Medulla oblongata (tissue), 1 donor: Measurements from ENCODE around the gene HID1.
"Not testable (repeated sequence)": the region's sequence is repeated elsewhere in the genome, so short reads cannot be mapped to it uniquely, and the experiment has no call there.

Experiments
- DNase-seq: peaks from one replicate; pipeline ENCODE4 v3.0.0-alpha.2; 2015; ENCODE audit errors: extremely low spot score

The HID1 gene

DNA sequence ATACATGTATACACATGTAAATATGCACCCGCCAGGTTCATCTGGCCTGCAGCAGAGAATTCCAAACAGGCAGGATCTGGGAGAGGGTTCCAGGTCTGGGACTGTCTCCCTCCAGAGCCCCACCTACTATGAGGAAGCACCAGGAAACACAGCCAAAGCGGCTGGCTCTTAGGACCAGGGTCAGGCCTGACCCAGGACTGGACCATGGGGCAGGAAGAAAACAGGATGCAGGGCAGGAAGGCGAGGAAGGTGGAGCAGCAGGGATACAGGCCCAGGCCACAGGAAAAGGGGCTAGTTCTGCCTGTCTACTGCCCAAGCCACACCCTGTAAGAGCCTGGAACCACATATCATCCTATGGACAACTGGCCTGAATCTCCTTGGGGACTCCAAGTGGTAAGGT, 2.2 kb downstream of the HID1 start:
- DNase-seq = no peak

- not testable (repeated sequence) for DNase-seq
These were observed 3.1 kb downstream of the HID1 start for GRCh38 chr17:74969501-74969900.

DNA sequence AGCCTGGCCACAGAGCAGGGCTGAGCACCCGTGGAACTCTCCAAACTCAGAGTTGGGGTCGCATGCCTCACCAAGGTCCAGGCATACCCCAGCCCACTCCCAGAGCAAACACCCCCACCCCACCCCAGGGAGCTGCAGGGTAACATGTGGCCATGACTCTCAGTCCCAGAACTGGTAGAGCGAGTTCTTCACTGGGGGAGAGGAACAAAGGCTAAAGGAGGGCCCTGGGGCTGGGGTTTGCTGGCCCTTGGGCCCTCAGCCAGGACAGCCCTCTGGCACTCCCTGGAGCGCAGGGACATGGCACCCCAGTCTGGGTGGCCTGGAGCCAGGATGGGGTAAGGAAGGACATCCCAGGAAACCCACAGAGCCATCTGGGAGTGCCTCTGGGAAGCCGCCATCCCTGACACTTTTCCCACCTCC, 4.2 kb downstream of the HID1 start:
- no peak for DNase-seq

- no peak for DNase-seq
These were observed 7.5 kb downstream of the HID1 start for GRCh38 chr17:74964988-74965622.

DNA sequence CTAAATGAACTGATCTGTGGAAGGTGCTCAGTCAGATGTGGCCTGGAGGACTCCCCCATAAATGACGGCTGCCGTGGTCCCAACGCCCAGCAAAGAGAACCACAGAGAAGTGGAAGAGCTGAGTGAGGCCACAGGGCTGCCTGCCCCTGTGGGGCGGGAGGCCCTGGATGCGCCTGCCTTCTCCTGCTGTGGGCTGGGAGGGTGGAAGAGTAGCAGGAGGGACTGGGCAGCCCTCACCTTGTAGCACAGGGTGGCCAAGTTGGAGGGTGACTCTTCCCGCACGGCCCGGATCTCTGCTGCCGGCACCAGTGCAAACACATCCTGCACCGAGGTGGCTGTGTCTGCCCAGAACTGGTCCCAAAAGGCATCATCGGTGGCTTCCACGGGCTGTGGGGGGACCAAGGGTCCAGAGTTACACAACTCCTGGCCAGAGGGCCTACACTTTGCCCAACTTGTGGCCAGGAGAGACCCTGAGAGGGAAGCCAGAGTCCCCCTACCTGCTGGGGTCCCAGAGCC, 8.3 kb downstream of the HID1 start:
- no peak for DNase-seq

DNA sequence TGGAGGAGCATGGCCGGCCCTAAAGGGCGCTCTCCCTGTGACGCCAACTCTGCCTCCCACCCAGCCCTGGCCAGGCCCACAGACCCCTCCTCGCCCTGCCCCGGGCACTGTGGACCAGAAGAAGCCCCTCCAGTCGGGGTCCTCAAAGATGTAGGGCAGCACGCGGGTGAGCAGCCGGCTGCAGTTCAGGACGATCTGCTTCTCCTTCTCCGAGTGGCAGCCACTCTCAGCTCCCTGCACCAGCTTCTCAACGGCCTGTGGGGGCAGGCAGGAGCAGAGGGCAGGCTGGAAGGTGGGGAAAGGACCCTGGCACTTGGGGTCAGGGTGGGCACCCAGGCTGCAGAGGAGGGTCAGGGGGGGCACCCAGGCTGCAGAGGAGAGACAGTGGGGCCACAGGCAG, 8.9 kb downstream of the HID1 start:
- no peak for DNase-seq

DNA sequence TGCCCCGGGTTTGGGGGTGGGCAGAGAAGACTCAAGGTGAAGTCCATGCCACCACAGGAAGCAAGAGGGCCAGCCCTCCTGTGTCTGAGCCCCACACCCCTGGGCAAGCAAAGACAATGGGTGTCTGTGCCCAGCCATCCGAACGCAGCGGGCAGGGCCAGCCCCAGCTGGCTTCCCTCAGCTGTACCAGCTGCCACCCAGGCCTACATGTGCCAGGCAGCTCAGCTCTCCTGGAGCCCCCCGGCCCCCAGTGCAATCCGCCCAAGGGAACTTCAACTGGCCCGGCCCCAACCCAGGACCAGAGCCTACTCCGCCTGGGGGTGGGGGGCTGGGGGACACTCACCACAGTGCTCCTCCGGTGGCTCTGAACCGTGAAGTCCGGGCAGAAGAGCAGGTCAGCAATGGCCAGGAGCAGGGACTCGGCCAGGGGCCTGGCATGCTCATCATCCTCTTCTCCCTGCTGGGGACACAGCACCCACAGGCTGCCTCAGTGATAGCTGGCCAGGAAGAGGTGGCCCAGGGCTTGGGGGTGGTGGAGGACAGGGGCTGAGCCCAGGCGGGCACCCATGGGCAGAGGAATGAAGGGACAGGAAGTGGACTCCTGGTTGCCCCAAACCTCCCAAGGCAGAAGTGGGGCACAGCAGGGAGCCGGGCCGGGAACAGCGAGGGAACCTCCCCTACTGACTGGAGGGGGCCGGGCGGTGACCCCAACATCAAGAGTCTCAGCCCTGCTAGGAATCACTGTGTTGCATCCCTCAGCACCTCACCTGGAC, 9.8 kb downstream of the HID1 start:
- DNase-seq = peak; percentile 81

DNA sequence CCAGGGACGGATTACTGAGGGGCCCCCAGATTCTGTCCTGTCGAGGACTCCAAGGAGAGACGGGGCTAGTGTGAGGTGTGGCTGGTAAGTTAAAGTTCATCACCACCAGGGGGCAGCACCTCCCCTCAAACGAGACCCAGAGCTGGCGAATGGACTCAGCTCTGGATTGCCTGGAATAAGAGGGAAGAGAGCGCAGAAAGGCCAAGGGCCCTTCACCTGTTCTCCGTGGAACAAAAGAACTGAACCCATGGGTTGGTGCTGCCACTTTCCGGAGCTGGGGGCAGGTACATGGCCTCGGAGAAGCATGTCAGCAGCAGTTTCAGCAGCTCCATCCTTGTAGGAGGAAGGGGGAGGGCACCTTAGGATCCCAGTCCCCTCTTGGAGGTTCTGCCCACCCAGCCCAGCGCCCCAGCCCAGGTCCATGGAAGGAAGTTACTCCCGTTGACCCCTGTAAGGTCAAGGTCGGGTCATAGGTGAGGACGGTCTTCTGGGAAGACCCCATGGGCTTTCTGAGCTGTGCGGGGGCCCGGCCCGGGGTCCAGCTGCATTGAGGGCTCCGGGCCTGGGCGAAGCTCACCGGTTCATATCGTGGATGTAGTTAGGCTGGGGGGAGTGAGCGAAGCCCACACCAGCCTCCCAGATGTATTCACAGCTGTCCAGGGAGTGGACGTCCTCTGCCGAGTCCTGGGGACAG, 10.8 kb downstream of the HID1 start:
- DNase-seq = peak; percentile 95

DNA sequence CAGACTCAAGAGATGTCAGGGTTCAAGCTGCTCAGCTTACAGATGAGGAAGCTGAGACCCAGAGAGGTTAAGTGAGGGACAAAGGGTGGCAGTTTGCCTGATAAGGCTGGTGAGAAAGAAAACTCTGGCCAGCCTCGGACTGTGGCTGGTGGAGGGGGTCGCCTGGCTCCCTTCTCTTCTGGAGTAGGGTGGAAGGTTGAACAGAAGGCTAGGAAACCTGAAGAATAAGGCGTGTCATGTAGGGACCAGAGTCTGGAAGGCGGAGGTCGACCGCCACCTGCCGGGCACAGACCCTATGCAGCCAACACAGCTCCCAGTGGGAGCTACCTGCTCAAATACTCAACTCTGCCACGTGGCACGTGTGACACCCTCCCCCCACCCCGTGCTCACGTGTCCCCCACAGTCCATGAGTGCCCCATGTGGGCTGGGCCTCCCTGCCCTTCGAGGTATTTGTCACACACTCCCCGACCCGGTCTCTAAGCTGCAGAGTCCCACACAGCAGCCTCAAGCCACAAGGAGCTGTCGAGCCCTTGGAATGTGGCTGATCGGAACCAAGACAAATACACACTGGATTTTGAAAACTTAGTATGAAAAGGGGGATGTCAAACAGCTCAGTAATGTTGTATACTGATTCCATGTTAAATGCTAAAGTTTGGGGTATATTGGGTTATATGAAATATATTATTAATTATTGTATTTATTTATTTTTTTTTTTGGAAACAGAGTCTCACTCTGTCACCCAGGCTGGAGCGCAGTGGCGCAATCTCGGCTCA, 11.8 kb downstream of the HID1 start:
- DNase-seq = no peak

DNA sequence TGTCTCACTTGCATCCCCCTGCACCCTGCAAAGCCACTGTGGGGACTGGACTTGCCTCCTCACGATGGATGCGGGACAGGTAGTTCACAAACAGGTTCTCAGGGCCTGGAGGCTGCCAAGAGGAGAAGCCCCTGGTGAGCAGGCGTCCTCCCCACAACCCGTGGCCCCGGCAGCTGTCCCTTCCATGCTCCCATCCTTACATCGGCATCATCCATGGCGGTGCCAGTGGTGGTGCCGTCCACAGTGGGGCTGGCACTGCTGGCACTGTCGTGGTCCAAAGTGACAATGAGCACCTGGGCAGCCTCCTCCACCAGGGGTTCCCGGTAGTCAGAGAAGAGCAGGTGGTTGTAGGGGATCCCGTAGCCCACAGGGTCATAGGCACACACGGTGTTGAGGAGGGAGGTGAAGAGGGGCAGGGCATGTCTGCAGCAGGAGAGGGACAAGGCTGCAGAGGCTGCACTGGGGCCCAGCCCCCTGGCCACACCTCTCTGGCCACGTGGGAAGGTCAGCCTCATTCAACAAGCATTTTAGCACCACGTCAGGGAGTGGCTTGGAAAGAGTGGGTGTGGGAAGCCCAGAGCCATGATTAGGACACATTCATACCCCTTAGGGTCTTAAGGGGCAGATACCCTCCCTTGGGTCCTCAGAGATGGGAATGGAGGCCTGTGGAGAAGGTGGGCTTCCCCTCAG, 12.6 kb downstream of the HID1 start:
- DNase-seq = no peak

GRCh38 chr17:74957935-74958740, 14.4 kb downstream of the HID1 start:
- DNase-seq = peak; percentile 49

- DNase-seq = no peak
These were observed 16.5 kb downstream of the HID1 start for GRCh38 chr17:74956093-74956492.

DNA sequence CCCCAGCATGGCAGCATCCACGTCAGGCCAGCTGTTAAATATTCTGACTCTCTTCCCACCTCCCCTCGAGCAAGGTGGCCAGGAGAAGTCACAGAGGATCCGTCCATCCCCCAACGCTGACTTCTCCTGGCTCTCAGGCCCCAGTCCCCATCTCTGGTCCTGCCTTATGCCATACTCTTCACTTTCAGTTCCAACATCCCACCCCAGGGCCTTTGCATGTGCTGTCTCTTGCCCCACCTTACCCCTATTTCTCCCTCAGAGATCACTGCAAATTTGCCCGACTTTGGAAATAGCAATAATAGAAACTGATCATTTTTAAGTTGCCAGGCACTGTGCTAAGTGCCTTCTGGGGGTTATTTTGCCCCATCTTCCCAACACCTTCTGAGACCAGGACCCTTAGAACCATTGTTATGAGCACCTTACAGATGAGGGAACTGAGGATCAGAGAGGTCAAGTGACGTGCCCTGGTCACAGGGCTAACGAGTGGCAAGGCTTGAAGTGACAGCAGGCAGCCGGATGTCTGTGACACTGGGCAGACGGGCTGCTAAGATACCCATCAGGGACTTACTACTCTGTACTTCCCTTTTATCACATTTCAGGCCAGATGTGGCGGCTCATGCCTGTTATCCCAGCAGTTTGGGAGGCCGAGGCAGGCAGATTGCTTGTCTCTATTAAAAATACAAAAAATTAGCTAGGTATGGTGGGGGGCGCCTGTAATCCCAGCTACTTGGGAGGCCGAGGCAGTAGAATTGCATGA, 17.7 kb downstream of the HID1 start:
- no peak for DNase-seq

DNA sequence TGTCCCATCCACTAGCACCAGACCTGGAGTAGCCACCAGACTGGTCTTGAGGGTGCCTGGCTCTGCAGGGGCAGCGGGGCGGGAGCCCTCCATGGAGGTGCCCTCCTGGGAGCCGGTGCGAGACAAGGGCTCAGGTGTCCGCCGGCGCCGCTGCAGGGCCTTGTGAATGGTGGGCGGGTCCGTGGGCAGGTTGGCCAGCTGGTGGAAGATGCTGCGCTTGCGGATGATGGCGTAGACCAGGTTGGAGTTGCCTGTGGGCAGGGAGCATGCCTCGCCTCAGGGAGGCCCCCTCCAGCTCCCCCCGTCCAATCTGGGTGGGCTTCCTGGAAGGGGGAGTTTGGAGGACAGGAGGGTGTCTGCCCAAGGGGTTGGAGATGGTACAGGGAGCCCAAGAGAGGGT, 18.4 kb downstream of the HID1 start:
- no peak for DNase-seq

DNA sequence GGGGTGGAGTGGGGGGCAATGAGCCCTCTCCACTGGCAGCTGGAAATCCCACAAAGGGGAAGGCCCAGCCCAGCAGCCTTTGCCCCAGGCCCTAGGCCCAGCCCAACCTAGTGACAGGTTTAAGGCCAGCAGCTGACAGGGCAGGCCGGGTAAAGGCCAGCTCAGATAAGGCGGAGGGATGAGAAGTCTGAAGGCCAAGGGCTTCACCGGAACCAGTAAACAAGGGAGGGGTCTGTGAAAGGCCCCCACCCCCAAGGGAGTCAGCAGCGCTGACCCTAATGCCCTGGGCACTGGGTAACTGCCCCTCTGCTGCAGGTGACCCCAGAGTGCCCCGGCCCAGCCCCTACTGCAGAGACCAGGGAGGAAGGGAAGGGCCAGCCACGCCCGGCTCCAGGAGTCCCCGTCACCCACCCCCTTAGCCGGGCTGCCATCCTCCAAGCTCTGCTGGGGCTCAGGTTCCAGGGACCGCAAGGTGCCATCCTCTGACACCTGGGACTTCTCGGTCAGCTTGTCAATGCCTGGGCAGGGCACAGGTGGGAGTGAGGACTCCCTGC, 19.3 kb downstream of the HID1 start:
- no peak for DNase-seq

DNA sequence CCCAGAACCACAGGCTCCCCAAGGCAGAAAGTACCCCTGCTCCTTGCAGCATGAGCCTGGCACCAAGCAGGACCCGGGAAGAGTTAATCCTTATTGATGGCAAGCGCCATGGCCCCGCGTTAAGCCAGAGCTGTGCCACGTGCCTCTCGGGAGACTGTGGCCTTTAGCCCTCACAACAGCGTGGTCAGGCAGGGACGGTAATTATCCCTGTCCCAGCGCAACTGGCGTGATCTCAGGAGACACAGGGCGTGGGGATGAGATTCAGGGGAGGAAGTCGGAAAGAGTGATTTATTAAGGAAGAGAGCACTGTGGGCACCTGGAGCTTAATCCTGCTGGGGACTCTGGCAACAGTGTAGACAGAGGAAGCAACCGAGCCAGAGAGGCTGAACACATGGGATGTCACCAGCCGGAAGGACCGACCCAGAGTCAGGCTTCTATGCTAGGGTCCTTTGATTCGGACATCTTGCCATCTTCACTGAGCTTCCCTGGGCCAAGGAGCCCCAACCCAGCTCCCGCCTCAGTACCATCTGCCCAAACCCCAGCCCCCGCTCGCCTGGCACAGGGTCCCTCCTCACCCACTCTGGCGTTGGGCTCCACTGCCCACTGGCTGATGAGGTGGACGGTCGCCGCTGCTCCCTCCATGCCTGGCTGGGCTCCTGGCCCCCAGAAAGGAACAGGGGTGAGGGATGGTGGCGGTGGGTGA, 20.0 kb downstream of the HID1 start:
- no peak for DNase-seq

DNA sequence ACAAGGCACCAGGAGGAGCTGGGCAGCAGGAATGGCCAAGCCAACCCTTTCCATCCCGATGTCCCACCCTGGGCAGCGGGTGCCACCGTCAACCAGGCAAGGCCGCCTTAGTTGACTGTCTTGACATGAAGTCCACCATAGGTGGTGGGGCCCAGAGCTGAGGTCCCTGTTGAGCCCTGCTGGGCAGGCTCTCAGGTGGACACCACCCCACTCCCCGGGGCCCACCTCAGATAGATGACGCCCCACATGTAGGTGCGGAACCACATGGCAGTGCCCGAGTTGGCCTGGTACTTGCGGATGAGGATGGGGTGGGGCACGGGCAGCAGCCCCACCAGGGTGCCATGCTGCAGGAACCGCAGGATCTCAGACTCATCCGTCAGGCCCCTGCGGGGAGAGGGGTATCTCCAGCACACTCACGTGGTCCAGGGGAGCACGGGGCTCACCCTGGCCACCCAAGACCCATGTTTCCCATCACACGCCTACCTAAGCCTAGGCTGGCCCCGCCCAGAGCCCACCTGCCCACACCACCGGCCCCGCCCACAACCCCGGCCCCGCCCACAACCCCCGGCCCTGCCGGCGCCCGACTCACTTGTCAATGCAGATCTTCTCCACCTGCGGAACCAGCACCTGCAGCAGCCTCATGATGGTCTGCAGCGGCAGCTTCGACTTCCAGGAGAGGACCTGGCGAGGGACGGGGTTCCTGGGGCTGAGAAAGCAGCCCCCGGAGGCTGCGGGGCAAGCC, 20.7 kb downstream of the HID1 start:
- DNase-seq = no peak

DNA sequence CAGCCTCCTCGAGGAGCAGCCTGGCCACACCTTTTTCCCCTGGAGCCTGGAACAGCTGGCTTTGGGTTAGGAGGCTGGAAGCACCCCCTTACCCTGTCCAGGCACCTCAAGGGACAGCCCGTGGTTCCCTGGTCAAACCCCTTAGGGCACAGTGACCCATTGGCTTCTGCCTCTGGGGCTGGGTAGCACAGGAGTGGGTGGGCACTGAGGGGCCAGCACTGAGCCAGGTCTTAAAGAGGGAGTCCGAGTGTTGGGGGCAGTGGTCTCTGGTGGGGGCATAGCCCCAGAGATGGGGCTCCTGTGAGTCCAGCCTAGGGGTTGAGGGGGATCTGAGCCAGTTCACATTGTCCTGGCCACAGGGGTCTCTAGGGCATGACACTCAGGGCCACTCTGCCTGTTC, 21.5 kb downstream of the HID1 start:
- no peak for DNase-seq
